ENCODE data around the gene KCMF1. TPM values are rescaled to one million over a fixed set of nuclear protein-coding genes. Genes with fewer than 3 reads are reported as not detected.

Gene KCMF1
- total RNA-seq = 98.1 and 108 TPM in 2 replicates

DNA sequence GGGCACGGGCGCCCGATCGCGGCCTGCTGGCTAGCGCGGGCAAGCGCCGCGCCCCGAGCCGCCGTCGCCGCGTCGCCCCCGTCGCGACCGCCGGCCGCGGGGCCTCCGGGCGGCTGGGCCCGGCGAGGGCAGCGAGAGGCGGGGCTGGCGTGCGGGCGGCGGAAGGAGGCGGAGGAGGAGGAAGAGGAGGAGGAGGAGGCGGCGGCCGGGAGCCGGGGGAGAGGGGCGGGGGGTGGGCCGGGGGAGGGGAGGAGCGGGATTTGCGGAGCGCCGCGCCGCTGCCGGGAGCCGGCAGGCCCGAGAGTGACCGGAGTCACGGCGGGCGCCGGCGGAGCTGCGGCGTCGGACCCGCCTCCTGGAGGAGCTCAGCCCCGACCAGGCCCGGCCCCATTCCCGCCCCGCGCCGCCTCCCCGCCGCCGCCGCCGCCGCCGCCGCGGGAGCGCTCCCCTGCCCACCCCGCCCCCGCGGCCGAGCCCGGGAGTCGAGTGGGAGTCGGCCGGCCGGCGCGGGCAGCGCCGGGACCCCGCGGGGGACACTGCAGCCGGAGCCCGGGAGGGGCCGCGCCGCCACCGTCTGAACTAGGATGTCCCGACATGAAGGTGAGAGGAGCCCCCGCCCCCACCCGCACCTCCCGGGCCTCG lies at the start of gene KCMF1:
Gene KCMF1, plus strand, starts transcription at position 294 of the 642 bp plus-strand sequence. Its CDS starts 291 bp downstream, at position 585.
- Mint-ChIP-seq H3K36me3 (ENCODE audit: low read depth) (peaks cover 28% of the 10 kb centered on the region), H3K4me1 (ENCODE audit: low read depth) (peaks cover 43% of the 10 kb centered on the region)

DNA sequence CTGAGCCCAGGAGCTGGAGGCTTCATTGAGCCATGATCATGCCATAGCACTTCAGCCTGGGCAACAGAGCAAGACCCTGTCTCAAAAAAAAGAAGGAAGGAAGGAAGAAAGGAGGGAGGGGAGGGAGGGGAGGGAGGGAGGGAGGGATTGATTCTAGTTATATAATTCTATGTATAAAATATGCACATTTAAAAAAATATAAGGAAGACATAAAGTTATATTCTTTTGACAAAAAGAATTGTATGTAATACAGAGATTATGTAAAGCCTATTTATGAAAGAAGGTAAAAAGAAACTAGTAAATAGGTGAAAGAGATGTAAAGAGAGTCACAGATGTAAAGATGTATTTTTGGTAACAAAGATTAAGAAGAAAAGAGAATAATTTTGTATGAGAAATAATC lies 48.0 kb upstream of the KCMF1 start:
- Mint-ChIP-seq H3K36me3 (ENCODE audit: low read depth) (peaks cover 6% of the 10 kb centered on the region), H3K4me1 (ENCODE audit: low read depth) (peaks cover 68% of the 10 kb centered on the region), H3K27ac (peak overlapping the region; percentile 69), H3K27me3 (ENCODE audit: insufficient read depth) (no peaks in the 10 kb centered on the region), H3K9me3 (no peaks in the 10 kb centered on the region), H3K4me3 (no peak overlapping the region)
- DNase-seq (ENCODE audit: low spot score) = no peak
- intact Hi-C loops (cut with micrococcal nuclease) = no loop called here

More for the DNA sequence above, at the start of gene KCMF1:
- DNase-seq (ENCODE audit: low spot score) = peak; percentile 67
- Mint-ChIP-seq H3K4me3 (peak within 1 kb of the TSS; percentile 100), H3K27ac (peak within 1 kb of the TSS; percentile 100), H3K9me3 (no peaks in the 10 kb centered on the region), H3K27me3 (ENCODE audit: insufficient read depth) (no peaks in the 10 kb centered on the region)
- intact Hi-C loops (cut with micrococcal nuclease) = loop anchor here (1.0 to 2.0 kb wide), 3 partner anchors 65 to 512 kb away; partner anchors contain the start of genes SUCLG1 and TGOLN2

DNA sequence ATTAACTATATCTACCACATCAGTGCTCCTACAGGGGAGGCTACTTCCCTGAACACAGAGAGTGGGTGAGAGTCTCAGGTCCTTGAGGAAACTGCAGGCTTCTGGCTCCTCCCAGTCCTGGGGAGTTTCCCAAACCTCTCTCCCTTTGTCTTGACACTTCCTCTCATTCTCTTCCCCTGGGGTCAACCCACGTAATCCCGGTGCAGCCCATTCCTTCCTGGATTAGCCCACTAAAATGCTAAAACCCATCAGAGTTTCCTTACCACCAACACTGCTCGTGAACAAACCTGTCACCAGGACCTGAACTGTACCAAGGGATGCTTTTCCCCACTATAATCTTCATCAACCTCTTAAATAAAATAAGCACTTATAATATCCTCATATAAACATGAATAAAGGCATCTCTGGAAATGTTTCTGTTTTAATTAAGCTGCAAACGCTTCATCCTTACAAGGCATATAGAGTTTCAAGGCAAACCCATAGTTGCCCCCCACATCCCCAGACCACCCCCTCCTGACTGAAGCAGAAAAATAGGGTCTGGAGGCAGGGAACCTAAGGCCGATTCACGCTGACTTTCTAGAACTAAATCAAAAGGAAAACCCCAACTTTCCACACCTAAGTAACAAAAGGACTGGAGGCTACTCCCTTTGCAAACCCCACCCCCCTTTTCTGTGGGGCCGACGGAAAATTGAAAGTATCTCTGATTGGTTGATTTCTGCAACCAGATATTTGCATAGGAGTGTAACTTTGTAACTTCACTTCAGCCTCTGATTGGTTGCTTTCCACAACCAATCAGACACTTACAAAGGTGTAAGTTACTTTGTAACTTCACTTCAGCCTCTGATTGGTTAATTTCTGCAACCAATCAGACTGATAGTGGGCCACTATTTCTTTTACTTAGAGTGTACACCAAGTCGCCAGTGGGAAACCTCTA lies 46.5 kb upstream of the KCMF1 start:
- peak overlapping the region; percentile 95 for H3K27ac Mint-ChIP-seq
- peaks cover 55% of the 10 kb centered on the region for H3K4me1 Mint-ChIP-seq (ENCODE audit: low read depth)
- DNase-seq (ENCODE audit: low spot score) = peak; percentile 78
- H3K4me3 Mint-ChIP-seq = peak overlapping the region; percentile 61
- no peaks in the 10 kb centered on the region for H3K27me3 Mint-ChIP-seq (ENCODE audit: insufficient read depth)
- H3K9me3 Mint-ChIP-seq = no peaks in the 10 kb centered on the region
- peaks cover 6% of the 10 kb centered on the region for H3K36me3 Mint-ChIP-seq (ENCODE audit: low read depth)
- intact Hi-C loops (cut with micrococcal nuclease) = loop anchor here (1.0 to 2.0 kb wide), 8 partner anchors 19 to 465 kb away; partner anchors contain the start of genes DNAH6, SUCLG1 and TMSB10

DNA sequence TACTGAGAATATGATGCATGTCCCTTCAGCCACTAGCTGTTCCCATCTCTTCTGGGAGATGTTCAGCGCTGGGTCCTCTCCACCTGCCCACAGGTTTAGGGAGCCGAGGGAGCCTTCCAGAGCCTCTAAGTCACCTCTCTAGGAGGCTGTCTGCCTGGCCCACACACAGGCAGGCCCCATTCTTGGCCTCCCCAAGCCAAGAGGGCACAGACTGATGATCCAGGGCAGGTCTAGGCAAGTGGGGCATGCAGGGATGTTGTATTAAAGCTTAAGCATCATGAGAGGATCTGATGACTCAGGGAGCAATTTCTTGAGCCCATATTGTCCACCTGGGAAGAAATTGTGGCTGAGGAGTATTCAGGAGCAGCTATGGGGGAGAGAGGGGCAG lies 45.6 kb upstream of the KCMF1 start:
- no peak for DNase-seq (ENCODE audit: low spot score)
- Mint-ChIP-seq H3K27ac (peak overlapping the region; percentile 95), H3K9me3 (no peaks in the 10 kb centered on the region), H3K4me1 (ENCODE audit: low read depth) (peaks cover 50% of the 10 kb centered on the region), H3K36me3 (ENCODE audit: low read depth) (peaks cover 6% of the 10 kb centered on the region), H3K4me3 (peak overlapping the region; percentile 11), H3K27me3 (ENCODE audit: insufficient read depth) (no peaks in the 10 kb centered on the region)
- intact Hi-C loops (cut with micrococcal nuclease) = loop anchor here (1.0 to 2.0 kb wide), 8 partner anchors 20 to 466 kb away; partner anchors contain the start of genes DNAH6, SUCLG1 and TMSB10

DNA sequence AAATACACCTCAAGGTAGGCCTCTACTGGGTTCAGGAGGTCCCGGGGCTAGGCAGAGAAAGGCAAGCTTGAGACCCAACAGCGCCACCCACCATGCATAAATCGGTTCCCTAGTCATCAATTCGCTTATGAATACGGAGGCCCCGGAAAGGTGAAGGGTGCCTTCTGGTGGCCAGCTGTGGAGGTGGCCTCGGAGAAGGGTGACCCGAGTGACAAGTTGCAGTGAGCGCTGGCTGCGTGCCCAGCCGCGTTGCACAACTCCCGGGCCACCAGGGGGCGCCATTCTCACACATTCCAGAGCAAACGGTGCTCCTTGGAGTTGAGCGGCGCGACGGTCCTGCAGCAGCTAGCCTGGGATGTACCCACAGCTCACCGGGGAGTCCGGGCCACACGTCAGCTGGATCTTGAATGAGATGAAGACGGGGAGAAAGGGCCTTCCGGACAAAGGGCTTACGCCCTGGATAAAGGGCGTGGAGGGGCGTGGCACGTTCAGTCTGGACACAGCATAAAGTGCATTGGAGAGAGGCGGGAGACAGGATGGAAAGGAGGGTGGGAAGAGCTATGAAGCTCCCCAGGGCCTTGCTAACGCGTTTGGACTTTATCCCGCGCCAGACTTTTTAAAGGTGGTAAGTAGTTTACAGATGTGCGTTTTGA lies 45.1 kb upstream of the KCMF1 start:
- Mint-ChIP-seq H3K9me3 (no peaks in the 10 kb centered on the region), H3K27me3 (ENCODE audit: insufficient read depth) (no peaks in the 10 kb centered on the region), H3K36me3 (ENCODE audit: low read depth) (peaks cover 6% of the 10 kb centered on the region), H3K27ac (peak overlapping the region; percentile 95), H3K4me3 (peak overlapping the region; percentile 96), H3K4me1 (ENCODE audit: low read depth) (peaks cover 46% of the 10 kb centered on the region)
- intact Hi-C loops (cut with micrococcal nuclease) = loop anchor here (1.0 to 2.0 kb wide), 10 partner anchors 21 to 467 kb away; partner anchors contain the start of genes DNAH6, SUCLG1 and TMSB10
- peak; percentile 95 for DNase-seq (ENCODE audit: low spot score)

DNA sequence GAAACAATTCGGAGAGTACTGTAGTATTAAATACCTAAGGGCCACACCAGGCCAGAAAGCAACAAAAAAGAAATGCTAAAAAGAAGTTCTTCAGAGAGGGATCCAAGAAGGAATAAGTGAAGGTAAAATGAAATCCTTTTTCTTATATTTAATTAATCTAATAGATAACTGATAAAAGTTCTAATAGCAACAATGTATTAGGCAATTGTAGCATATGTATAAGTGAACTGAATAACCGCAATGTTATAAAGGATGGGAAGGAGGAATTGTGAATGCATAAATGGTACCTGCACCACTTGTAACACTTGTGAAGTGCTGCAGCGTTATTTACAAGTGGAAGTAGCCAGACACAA lies 43.7 kb upstream of the KCMF1 start:
- no peak for DNase-seq (ENCODE audit: low spot score)
- peak overlapping the region; percentile 95 for H3K27ac Mint-ChIP-seq
- peak overlapping the region; percentile 96 for H3K4me3 Mint-ChIP-seq
- intact Hi-C loops (cut with micrococcal nuclease) = loop anchor here (1.0 to 2.0 kb wide), 6 partner anchors 11 to 358 kb away; no protein-coding TSS in a partner anchor
- H3K4me1 Mint-ChIP-seq (ENCODE audit: low read depth) = peaks cover 58% of the 10 kb centered on the region
- H3K9me3 Mint-ChIP-seq = no peaks in the 10 kb centered on the region
- no peaks in the 10 kb centered on the region for H3K27me3 Mint-ChIP-seq (ENCODE audit: insufficient read depth)
- H3K36me3 Mint-ChIP-seq (ENCODE audit: low read depth) = peaks cover 13% of the 10 kb centered on the region

DNA sequence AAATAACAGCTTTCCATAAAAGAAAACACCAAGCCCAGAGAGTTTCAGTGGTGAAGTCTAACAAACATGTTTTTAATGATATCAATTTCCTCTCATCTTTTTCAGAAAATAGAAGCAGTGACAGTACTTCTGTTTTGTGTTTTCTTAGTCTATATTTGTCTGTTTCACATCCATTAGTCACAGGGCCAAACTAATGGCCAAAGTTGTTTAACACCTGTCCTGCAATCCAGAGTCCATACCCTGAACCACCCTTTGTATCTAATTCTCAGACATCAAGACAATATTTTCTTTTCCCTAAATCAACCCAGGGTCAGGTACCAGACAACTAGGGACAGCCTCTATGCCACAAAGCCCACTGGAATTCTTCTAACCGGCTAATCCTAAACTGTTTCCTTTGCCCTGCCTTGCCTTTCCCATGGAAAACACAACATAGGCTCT lies 39.6 kb upstream of the KCMF1 start:
- intact Hi-C loops (cut with micrococcal nuclease) = no loop called here
- Mint-ChIP-seq H3K27me3 (ENCODE audit: insufficient read depth) (no peaks in the 10 kb centered on the region), H3K4me1 (ENCODE audit: low read depth) (peaks cover 32% of the 10 kb centered on the region), H3K4me3 (no peak overlapping the region), H3K36me3 (ENCODE audit: low read depth) (peaks cover 14% of the 10 kb centered on the region), H3K27ac (no peak overlapping the region), H3K9me3 (no peaks in the 10 kb centered on the region)
- no peak for DNase-seq (ENCODE audit: low spot score)

DNA sequence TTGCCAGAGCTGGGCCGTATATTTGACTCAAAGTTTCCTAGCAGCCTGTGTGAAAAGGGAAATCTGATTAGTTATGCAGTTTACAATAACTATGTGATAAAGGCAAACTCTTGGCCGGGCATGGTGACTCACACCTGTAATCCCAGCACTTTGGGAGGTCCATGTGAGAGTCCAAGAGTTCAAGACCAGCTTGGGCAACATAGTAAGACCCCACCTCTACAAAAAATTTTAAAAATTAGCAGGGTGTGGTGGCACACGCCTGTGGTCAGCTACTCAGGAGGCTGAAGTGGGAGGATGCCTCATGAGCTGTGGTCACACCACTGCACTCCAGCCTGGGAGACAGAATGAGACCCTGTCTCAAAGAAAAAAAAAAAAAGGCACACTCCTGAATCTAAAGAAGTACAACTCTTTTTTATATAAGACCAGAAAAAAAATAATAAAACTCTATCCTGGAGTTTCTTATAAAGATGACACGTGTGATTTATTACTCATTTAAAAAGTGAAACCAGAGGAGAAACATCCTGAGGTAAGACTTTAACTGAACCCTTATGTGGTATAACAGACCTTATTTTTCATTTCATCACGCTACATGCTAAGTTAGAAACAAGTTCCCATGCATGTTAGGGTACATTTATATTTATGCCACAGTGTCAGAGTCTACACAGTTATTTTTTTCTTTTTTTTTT lies 32.6 kb upstream of the KCMF1 start:
- intact Hi-C loops (cut with micrococcal nuclease) = loop anchor here (1.0 to 2.0 kb wide), 5 partner anchors 8 to 76 kb away; partner anchors contain the start of gene TMSB10
- no peaks in the 10 kb centered on the region for H3K9me3 Mint-ChIP-seq
- H3K4me3 Mint-ChIP-seq = peak overlapping the region; percentile 26
- H3K36me3 Mint-ChIP-seq (ENCODE audit: low read depth) = peaks cover 17% of the 10 kb centered on the region
- peaks cover 48% of the 10 kb centered on the region for H3K4me1 Mint-ChIP-seq (ENCODE audit: low read depth)
- H3K27ac Mint-ChIP-seq = peak overlapping the region; percentile 96
- H3K27me3 Mint-ChIP-seq (ENCODE audit: insufficient read depth) = no peaks in the 10 kb centered on the region
- DNase-seq (ENCODE audit: low spot score) = peak; percentile 36

DNA sequence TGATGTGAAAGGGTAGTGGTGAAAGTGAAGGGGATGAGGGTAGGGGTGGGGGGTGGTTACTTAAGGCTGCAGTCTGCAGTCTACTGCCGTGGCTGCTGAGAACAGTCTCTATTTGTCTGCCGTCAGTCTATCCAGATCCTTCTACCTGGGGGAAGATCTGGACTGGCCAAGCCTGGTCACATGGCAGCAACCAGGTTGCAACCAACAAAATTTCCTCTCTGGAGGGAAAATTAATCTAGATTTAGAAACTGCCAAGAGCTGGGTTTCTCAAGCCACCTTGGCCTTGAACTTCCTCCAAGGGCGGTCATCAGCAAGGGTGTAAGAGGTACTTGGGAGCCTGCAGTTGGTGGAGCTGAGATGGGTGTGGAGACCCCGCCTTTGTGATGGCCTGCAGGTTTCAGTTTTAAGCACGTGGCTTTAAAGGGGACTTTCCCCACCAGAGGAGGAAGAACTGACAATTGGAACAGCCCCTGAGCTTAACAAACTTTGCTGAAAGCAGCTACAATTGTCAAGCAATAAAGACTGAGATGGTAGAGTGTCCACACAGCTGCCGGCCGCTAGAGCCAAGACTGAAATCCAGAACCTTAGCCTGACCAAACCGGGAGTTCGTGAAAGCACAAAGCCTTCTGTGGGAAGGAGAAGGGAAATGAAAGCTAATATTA lies 31.4 kb upstream of the KCMF1 start:
- Mint-ChIP-seq H3K27ac (peak overlapping the region; percentile 96), H3K36me3 (ENCODE audit: low read depth) (peaks cover 20% of the 10 kb centered on the region), H3K4me1 (ENCODE audit: low read depth) (peaks cover 54% of the 10 kb centered on the region), H3K9me3 (no peaks in the 10 kb centered on the region), H3K27me3 (ENCODE audit: insufficient read depth) (no peaks in the 10 kb centered on the region), H3K4me3 (peak overlapping the region; percentile 74)
- peak; percentile 83 for DNase-seq (ENCODE audit: low spot score)
- intact Hi-C loops (cut with micrococcal nuclease) = loop anchor here (1.0 to 2.0 kb wide), 3 partner anchors 29 to 75 kb away; no protein-coding TSS in a partner anchor

DNA sequence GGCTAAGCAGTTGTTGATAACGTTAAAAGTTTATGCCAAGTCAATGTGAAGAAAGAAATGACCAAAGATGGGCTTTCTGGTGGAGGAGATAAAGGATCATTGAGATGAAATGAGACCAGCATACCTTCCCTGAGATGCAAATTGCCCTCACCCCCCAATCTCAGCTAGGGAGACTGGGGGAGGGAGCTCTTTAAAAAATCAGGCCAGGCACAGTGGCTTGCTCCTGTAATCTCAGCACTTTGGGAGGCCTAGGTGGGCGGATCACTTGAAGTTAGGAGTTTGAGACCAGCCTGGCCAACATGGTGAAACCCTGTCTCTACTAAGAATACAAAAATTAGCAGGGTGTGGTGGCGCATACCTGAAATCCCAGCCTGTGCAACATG lies 30.9 kb upstream of the KCMF1 start:
- intact Hi-C loops (cut with micrococcal nuclease) = no loop called here
- Mint-ChIP-seq H3K4me3 (peak overlapping the region; percentile 74), H3K4me1 (ENCODE audit: low read depth) (peaks cover 59% of the 10 kb centered on the region), H3K27me3 (ENCODE audit: insufficient read depth) (no peaks in the 10 kb centered on the region), H3K27ac (peak overlapping the region; percentile 96), H3K36me3 (ENCODE audit: low read depth) (peaks cover 24% of the 10 kb centered on the region), H3K9me3 (peaks cover under 1% of the 10 kb centered on the region)
- DNase-seq (ENCODE audit: low spot score) = no peak

DNA sequence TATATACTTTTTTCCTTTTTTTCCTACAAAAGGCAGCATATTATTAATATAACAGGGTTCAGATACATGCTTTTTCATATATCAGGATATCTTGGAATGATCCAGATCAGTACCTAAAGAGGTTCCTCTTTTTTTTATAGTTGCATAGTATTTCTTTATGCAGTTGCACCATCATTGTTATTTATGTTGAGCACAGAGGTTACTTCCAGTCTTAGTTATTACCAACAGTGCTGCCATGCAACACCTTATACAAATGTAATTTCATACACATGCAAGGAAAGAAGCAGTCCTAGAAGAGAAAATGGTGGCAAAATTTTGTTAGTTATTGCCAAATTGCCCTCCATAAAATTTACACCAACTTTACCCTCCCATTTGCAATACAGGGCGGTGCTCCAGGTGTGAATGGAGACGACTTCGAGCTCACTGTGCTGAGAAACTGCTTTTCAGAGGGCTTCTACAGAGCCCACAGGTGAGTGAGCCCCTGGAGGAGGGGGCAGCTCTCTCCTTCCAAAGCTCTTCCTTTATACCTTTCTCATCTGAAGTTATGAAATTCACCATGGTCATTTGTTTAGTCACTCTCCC lies 30.0 kb upstream of the KCMF1 start:
- H3K27ac Mint-ChIP-seq = no peak overlapping the region
- no peaks in the 10 kb centered on the region for H3K27me3 Mint-ChIP-seq (ENCODE audit: insufficient read depth)
- intact Hi-C loops (cut with micrococcal nuclease) = no loop called here
- DNase-seq (ENCODE audit: low spot score) = no peak
- no peak overlapping the region for H3K4me3 Mint-ChIP-seq
- H3K9me3 Mint-ChIP-seq = peaks cover 3% of the 10 kb centered on the region
- H3K4me1 Mint-ChIP-seq (ENCODE audit: low read depth) = peaks cover 63% of the 10 kb centered on the region
- peaks cover 26% of the 10 kb centered on the region for H3K36me3 Mint-ChIP-seq (ENCODE audit: low read depth)
